Measurements from ENCODE around the gene MUC13. TPM values are rescaled to one million over a fixed set of nuclear protein-coding genes. Genes with fewer than 3 reads are reported as not detected.
A peak's percentile ranks its signal among the peaks of the same experiment; 100 is the strongest.

MUC13 gene
- total RNA-seq, 1 donor from 2014 or later, result not detected

DNA sequence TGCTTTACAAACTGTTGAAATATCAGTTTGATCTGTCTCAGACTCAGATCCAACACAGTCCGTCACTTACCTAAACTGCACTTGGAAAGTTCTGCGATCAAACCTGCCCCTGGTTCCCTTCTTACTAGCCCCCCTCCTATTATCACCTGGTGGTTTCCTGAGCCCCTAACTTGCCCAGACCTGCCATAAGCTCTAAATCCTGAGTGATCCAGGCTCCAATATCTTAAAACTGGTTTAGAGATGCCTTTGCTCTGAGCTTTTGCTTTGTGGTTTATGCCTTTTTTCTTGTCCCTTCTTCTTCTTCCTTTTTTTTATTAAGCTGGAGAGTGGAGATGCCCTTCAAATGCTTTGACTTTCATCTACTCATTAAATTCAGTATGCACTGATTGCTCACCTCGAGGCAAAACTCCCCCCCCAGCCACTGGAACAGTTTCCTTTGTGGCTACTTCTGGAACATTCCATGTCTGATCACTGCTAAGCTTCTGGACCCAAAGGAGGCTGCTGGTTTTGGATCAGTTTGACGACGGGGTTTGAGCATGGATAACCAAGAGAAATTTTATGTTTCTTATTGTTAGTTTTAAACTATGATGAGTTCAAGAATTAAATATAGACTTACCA lies 43.9 kb downstream of the MUC13 start:
- H3K9me3 Mint-ChIP-seq (ENCODE audit: low read depth), result no peaks in the 10 kb centered on the region
- no peak overlapping the region for H3K4me3 Mint-ChIP-seq (ENCODE audit: low read depth)
- DNase-seq (ENCODE audit: low spot score, unreplicated experiment), result no peak
- TF ChIP-seq CTCF (IDR thresholded peaks at IDR 0.05; ENCODE audit: unreplicated experiment), result no peak
- H3K36me3 Mint-ChIP-seq (ENCODE audit: insufficient read depth), result no peaks in the 10 kb centered on the region
- peaks cover 12% of the 10 kb centered on the region for H3K27me3 Mint-ChIP-seq
- H3K27ac Mint-ChIP-seq, result no peak overlapping the region
- H3K4me1 Mint-ChIP-seq (ENCODE audit: low read depth), result peaks cover 13% of the 10 kb centered on the region

DNA sequence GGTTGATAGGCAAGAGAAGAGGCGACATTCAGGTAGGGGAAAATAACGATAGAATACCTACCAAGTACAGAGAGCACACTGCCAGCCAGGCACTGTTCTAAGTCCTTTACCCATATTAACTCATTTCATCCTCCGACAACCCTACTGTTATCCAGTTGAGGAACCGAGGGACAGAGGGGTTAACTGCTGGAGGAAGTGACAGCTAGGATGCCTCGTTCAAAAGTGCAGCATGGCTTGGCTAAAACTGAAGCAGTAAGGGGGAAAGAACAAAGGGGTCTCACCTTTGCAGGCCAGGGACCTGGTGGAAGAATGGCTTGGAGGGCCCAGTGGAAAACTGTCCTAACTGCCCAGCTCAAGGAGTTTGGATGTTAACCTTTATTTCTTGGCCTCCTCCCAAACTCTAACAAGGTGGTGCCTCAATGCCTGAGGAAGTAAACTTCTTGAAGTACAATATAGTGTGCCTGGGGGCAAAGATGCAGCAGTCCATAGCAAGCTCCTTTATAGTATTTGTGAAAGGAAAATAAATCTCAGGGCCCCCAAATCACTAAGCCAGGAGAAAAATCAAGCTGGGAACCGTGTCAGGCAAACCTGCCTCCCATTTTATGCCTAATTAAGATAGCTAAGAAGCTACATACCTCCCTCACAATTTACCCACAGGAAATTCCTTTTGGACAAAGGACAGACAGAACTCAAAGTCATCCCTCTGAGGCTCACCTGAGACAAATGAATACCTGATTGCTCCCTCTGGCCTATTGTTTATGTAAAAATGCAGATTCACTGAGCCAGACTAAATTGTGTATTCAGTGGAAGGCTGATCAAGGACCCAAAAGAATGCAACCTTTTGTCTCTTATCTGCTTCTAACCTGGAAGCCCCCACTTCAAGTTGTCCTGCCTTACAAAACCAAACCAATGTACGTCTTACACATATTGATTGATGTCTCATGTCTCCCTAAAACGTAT lies 45.8 kb downstream of the MUC13 start:
- Mint-ChIP-seq H3K4me1 (ENCODE audit: low read depth) (peaks cover 14% of the 10 kb centered on the region), H3K36me3 (ENCODE audit: insufficient read depth) (no peaks in the 10 kb centered on the region)
- DNase-seq (ENCODE audit: low spot score, unreplicated experiment), result no peak

GRCh38 chr3:124887932-124888298 lies 46.6 kb downstream of the MUC13 start:
- Mint-ChIP-seq H3K27ac (peak overlapping the region; percentile 76), H3K27me3 (peaks cover 9% of the 10 kb centered on the region), H3K4me3 (ENCODE audit: low read depth) (peak overlapping the region; percentile 71), H3K4me1 (ENCODE audit: low read depth) (peaks cover 16% of the 10 kb centered on the region), H3K36me3 (ENCODE audit: insufficient read depth) (no peaks in the 10 kb centered on the region), H3K9me3 (ENCODE audit: low read depth) (no peaks in the 10 kb centered on the region)
- DNase-seq (ENCODE audit: low spot score, unreplicated experiment), result no peak
- no peak for TF ChIP-seq CTCF (IDR thresholded peaks at IDR 0.05; ENCODE audit: unreplicated experiment)

More for the DNA sequence above, 45.8 kb downstream of the MUC13 start:
- no peak for TF ChIP-seq CTCF (IDR thresholded peaks at IDR 0.05; ENCODE audit: unreplicated experiment)
- Mint-ChIP-seq H3K4me3 (ENCODE audit: low read depth) (peak overlapping the region; percentile 71), H3K9me3 (ENCODE audit: low read depth) (no peaks in the 10 kb centered on the region), H3K27me3 (peaks cover 9% of the 10 kb centered on the region), H3K27ac (peak overlapping the region; percentile 76)

DNA sequence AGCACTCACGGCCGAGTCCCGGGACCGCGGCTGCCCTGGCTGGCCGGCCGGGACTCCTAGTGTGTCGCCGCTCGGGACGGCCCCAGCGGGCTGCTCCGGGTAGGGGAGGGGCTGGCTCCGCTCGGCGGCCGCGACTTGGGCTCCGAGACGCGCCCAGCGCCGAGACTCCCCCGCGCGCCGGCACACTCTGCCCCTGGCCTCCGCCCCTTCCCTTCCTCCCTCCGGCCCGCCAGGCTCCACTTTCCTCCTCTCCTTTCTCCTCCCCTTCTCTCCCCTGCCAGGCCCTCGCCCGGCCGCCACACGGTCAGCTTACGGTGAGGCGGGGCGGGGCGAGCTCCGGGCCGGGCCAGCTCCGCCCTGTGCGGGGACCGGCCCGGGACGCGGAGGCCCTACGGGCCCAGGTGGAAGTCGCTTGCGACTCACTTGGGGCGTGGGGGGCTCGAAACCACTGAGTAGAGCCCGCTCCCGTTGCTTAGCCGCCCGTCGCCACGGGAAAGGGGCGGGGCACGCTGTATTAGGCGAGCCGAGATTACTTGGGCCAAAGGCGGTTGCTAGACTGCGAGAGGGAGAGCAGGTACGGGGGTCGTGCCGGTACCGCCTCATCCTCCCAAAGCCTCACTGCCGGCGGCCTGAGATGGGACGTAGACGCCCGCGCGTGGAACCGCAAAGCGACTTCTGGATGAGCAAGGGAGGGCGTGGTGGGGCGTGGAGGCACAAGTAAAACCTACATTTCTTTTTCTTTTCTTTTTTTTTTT lies 47.2 kb downstream of the MUC13 start, which contains the start of gene ITGB5:
Gene ITGB5, minus strand, starts transcription at position 189 of the 755 bp plus-strand sequence. CDS start 365 bp downstream, outside the sequence.
- DNase-seq (ENCODE audit: low spot score, unreplicated experiment), result peak; percentile 64
- H3K4me1 Mint-ChIP-seq (ENCODE audit: low read depth), result peaks cover 21% of the 10 kb centered on the region
- no peaks in the 10 kb centered on the region for H3K9me3 Mint-ChIP-seq (ENCODE audit: low read depth)
- H3K27ac Mint-ChIP-seq, result peak within 1 kb of the TSS; percentile 86
- TF ChIP-seq CTCF (IDR thresholded peaks at IDR 0.05; ENCODE audit: unreplicated experiment), result no peak
- H3K27me3 Mint-ChIP-seq, result peaks cover 10% of the 10 kb centered on the region
- H3K36me3 Mint-ChIP-seq (ENCODE audit: insufficient read depth), result no peaks in the 10 kb centered on the region
- peak within 1 kb of the TSS; percentile 78 for H3K4me3 Mint-ChIP-seq (ENCODE audit: low read depth)
